Uterus (tissue), 4 donors: ENCODE results near the gene GSX1. TPM values are rescaled to one million over a fixed set of nuclear protein-coding genes. Genes with fewer than 3 reads are reported as not detected.

ENCODE experiments used
- DNase-seq, 2 donors: peaks; one replicate each; pipeline ENCODE4 v3.0.0-alpha.2; 2019 to 2020
- H3K27ac ChIP-seq, 2 donors: fragments of 200-600 bp; sonication (generic); 1 replicate in 1 of 2; 2 replicates in 1 of 2; pipeline ENCODE4 v1.5.1; 2016 to 2018
- H3K27me3 ChIP-seq, 2 donors: fragments of 200-600 bp; sonication (generic); one replicate each; pipeline ENCODE4 v1.5.1; 2018 to 2019; ENCODE audit warnings: control low read depth in 1 of 2
- H3K36me3 ChIP-seq, 2 donors: fragments of 200-600 bp; sonication (generic); one replicate each; pipeline ENCODE4 v1.5.1; 2019; ENCODE audit warnings: control low read depth in 1 of 2
- H3K4me1 ChIP-seq, 2 donors: fragments of 200-600 bp; sonication (generic); one replicate each; pipeline ENCODE4 v1.5.1; 2018 to 2019; ENCODE audit warnings: control low read depth in 1 of 2
- H3K4me3 ChIP-seq, 2 donors: fragments of 200-600 bp; sonication (generic); 1 replicate in 1 of 2; 2 replicates in 1 of 2; pipeline ENCODE4 v1.5.1; 2018 to 2019; ENCODE audit warnings: mild to moderate bottlenecking in 1 of 2
- H3K9me3 ChIP-seq, 2 donors: fragments of 200-600 bp; sonication (generic); one replicate each; pipeline ENCODE4 v1.5.1; 2019; ENCODE audit warnings: control low read depth in 1 of 2
- POLR2A ChIP-seq, 2 donors: fragments of 450-650 bp; IDR thresholded peaks; one replicate each; pipeline ENCODE4 v1.6.1; 2016; ENCODE audit warnings: antibody characterized with exemption in 2 of 2, mild to moderate bottlenecking in 1 of 2, moderate library complexity in 1 of 2
- intact Hi-C: fragments of 100-400 bp; cut with DNase I; formaldehyde crosslinking; loops from one replicate; pipeline ENCODE4 v1.15.1; 2023; ENCODE audit warnings: low total_unique reads
- total RNA-seq, 4 donors: library from RNA; depleted of rRNA in 3 of 4; stranded (reverse); fragments of >200 nt in 3 of 4; gene quantifications; one replicate each; pipeline versions ENCODE4 v1.1.0 to v1.2.4, GENCODE V29; 2014 to 2023
- TF ChIP-seq, protein P1 (sequence below), 4 experiments: fragments of 200-600 bp in 2 of 4; fragments of 450-650 bp in 2 of 4; sonication (generic) in 2 of 4; IDR thresholded peaks; one replicate each; pipeline ENCODE4 v1.5.1; 2016 to 2019; ENCODE audit warnings: antibody characterized with exemption in 4 of 4, mild to moderate bottlenecking in 2 of 4, moderate library complexity in 1 of 4
- donor health status: DM: yes; HTN: yes; CAD: no.

The GSX1 gene
- total RNA-seq, 4 donors from 2014 or later = not detected

DNA sequence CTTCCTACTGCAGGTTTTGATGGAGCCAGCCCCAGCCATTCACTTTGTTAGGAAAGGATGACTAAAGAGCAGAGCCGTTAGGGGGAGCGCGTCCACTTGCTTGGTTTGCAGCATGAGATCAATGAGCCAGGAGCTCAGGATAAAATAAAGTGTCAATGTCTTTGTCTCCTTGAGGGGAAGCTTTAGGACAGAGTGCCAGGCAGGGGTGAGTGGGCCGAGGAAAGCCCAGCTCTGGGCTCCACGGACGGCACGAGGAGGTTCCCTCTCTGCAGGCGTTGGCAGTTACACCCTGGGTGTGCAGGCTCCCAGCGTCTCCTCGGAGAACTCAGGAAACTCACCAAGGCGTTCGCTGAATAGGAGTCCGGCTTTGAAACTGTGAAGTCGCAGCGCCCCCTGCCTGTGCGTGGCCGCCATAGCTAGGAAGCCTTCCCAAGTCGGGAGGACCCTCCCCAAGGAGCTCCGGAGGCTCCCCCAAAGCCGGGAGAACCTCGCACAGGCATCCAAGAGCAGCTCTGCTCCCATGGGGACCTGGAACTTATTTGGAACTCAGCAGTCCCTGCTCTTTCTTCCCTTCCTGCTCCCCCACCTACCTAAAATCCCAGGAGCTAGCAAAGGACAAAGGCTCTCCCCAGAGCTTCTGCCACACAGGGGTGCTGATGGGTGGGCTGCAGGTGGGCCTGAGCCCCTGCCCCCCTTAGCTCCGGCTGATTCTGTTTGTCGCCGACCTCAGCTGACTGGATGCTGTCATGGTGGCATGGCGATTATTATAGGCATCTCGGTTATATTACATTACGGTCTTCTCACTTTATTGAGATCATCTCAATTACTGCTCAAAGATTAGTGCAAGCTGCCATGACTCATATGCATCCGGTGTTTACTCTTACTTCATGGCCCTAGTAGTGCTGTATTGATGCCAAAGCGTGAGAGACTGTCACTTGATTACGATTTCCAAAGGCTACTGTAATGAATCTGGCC, 34.4 kb downstream of the GSX1 start:
- Histone ChIP-seq H3K36me3 (no peaks in the 10 kb centered on the region), H3K27me3 (peaks cover 0 to 35% of the 10 kb centered on the region in 2 donors), H3K27ac (no peak overlapping the region), H3K4me1 (no peaks in the 10 kb centered on the region), H3K9me3 (no peaks in the 10 kb centered on the region), H3K4me3 (no peak overlapping the region)
- intact Hi-C loops = loop anchor here (5.0 kb wide), 1 partner anchor 464 kb away; no protein-coding TSS in a partner anchor
- no peak for TF ChIP-seq POLR2A (IDR thresholded peaks at IDR 0.05)
- TF ChIP-seq, protein P1, sequence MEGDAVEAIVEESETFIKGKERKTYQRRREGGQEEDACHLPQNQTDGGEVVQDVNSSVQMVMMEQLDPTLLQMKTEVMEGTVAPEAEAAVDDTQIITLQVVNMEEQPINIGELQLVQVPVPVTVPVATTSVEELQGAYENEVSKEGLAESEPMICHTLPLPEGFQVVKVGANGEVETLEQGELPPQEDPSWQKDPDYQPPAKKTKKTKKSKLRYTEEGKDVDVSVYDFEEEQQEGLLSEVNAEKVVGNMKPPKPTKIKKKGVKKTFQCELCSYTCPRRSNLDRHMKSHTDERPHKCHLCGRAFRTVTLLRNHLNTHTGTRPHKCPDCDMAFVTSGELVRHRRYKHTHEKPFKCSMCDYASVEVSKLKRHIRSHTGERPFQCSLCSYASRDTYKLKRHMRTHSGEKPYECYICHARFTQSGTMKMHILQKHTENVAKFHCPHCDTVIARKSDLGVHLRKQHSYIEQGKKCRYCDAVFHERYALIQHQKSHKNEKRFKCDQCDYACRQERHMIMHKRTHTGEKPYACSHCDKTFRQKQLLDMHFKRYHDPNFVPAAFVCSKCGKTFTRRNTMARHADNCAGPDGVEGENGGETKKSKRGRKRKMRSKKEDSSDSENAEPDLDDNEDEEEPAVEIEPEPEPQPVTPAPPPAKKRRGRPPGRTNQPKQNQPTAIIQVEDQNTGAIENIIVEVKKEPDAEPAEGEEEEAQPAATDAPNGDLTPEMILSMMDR (IDR thresholded peaks at IDR 0.05) = peak; percentile 75 to 93 (median 86)
- DNase-seq = peak; percentile 62 to 67

DNA sequence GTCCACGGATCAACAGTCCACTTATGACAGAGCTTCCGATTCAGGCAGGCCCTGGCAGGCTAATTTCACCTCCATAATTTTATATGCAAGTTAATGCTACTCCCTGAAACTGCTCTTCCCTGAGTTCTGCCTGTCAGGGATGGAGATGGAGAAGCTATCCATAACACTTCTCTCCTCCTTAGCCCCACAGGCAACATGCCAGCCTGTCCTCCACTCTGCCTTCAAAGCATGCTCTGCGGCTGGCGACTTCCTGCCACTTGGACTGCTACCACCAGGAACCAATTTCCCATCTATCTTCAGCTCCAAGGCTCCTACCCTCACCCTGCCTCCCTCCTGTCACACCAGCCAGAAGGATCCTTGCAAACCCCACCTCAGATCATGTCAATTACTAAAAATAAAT, 35.4 kb downstream of the GSX1 start:
- H3K9me3 ChIP-seq = no peaks in the 10 kb centered on the region
- H3K36me3 ChIP-seq = no peaks in the 10 kb centered on the region
- no peaks in the 10 kb centered on the region for H3K4me1 ChIP-seq
- no peak overlapping the region for H3K4me3 ChIP-seq
- no peak for TF ChIP-seq POLR2A (IDR thresholded peaks at IDR 0.05)
- TF ChIP-seq, protein P1 (IDR thresholded peaks at IDR 0.05) = no peak
- intact Hi-C loops = loop anchor here (5.0 kb wide), 1 partner anchor 465 kb away; no protein-coding TSS in a partner anchor
- no peak overlapping the region for H3K27ac ChIP-seq
- peaks cover 0 to 30% of the 10 kb centered on the region in 2 donors for H3K27me3 ChIP-seq
- no peak for DNase-seq

DNA sequence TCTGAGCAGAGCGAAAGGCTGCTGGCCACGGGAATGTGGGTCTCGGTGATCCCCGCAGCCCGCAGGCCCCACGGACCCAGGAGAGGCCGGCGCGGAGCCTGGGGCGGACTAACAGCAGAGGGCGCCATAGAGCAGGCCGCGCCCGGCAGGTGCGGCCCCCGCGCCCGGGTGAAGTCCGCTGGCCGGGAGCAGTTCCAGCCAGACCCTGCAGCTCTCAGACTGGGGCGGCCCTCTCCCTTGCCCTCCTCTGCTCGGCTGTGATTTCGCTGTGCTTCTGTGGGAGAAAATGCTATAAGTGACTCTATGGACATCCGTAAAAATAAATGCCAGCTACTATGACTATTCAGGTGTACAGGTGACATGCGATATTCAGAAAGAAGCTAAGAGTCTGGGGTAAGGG, 37.7 kb downstream of the GSX1 start:
- DNase-seq = peak in 1 of 2 donors; percentile 27
- peaks cover 0 to 24% of the 10 kb centered on the region in 2 donors for H3K27me3 ChIP-seq
- H3K36me3 ChIP-seq = no peaks in the 10 kb centered on the region
- H3K4me1 ChIP-seq = no peaks in the 10 kb centered on the region
- no peak for TF ChIP-seq POLR2A (IDR thresholded peaks at IDR 0.05)
- TF ChIP-seq, protein P1 (IDR thresholded peaks at IDR 0.05) = peak; percentile 57 to 77 (median 66)
- H3K4me3 ChIP-seq = peak overlapping the region in 1 of 2 donors; percentile 3
- intact Hi-C loops = no loop called here
- H3K27ac ChIP-seq = no peak overlapping the region
- no peaks in the 10 kb centered on the region for H3K9me3 ChIP-seq

DNA sequence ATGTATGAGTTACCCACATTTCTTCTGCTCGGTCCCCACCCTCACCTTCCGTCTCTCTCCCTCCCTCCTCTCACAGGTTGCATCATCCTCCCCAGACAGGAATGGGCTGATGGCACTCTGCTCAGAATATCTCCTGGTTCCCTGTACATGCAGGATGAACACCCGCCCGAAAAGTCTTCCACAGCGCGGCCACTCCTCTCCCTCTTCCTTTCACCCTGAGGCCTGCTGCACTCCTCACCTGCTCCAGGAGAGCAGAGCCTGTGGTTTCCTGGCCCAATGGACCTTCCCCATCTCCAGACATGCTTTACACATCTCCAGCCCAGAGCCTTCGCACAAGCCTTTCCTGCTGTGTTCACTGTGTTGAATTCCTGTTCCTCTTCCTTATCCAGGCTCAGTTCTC, 40.9 kb downstream of the GSX1 start:
- no peak for DNase-seq

More for the DNA sequence above, 40.9 kb downstream of the GSX1 start:
- no peak for TF ChIP-seq POLR2A (IDR thresholded peaks at IDR 0.05)
- TF ChIP-seq, protein P1 (IDR thresholded peaks at IDR 0.05) = no peak
- Histone ChIP-seq H3K36me3 (no peaks in the 10 kb centered on the region), H3K27me3 (peaks cover 0 to 20% of the 10 kb centered on the region in 2 donors), H3K4me3 (no peak overlapping the region), H3K9me3 (no peaks in the 10 kb centered on the region), H3K27ac (no peak overlapping the region), H3K4me1 (no peaks in the 10 kb centered on the region)
- intact Hi-C loops = no loop called here
